ENCODE results near the gene TMEM151A.
A peak's percentile ranks its signal among the peaks of the same experiment; 100 is the strongest.
"Not testable (repeated sequence)": the region's sequence is repeated elsewhere in the genome, so short reads cannot be mapped to it uniquely, and the experiment has no call there.

The TMEM151A gene

GRCh38 chr11:66310803-66311440, 19.2 kb downstream of the TMEM151A start:
- DNase-seq: not testable (repeated sequence)

GRCh38 chr11:66311470-66311964, 19.8 kb downstream of the TMEM151A start:
- DNase-seq: no peak

GRCh38 chr11:66311965-66312548, 20.4 kb downstream of the TMEM151A start:
- peak; percentile 90 for DNase-seq

- peak; percentile 97 for DNase-seq
Measured at GRCh38 chr11:66312549-66313320, 21.0 kb downstream of the TMEM151A start.

GRCh38 chr11:66313321-66314185, 21.9 kb downstream of the TMEM151A start:
- DNase-seq: no peak

DNA sequence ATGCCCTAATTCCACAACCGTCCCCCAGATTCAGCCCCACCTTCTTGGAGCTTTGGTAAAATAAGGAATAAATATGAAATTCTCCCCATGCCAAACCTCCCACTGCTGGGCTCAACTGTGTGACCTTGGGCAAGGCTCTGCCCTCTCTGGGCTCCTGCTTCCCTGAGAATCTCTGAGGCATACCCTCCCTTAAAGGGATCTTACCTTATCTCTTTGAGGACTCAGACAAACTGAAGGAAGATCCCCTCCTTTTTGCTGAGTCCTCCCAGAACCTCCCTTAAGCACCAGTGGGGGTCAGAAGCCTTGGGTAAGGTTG, 22.4 kb downstream of the TMEM151A start:
- DNase-seq: no peak

DNA sequence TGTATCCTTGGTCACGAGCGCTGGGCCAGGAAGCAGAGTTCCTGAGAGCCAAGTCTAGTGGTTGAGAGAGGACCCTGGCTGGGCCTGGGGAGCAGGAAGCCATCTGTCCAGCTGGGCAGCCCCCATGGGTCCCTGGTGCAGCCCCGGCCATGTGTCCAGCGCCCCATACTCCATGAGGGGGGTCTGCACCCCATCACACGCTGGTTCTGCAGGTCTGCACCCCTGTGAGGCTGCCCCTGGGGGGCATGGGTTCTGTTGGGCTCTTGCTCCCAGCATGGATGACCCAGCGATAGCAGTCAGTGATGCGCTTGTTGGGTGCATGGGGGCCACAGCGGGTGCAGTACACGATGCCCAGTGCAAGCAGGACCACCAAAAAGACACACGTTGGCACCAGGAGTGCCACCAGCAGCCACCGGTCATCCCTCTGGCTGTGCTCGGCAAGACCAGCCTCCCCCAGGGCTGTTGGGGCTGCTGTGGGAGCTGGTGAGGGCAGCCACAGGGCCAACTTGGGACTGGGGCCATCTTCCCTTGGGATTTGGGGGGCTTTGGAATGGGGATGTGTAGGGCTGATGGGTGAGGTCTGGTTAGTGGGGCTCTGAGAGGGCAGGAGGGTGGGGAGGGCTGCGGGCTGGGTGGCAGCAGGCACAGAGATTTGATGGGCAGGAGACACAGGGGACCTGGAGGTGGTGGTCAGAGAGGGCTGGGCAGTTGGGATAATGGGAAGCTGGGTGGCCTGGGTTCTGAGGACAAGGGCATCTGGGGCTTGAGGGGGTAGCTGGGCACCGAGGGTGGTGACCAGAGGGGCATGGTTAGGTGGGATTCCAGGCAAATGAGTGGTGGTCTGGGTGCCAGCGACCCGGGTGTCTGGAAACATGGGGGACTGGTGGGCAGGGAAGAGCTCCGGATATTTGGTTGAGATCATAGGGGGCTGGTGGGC, 23.1 kb downstream of the TMEM151A start:
- DNase-seq: no peak

GRCh38 chr11:66315498-66315885, 23.8 kb downstream of the TMEM151A start:
- no peak for DNase-seq

DNA sequence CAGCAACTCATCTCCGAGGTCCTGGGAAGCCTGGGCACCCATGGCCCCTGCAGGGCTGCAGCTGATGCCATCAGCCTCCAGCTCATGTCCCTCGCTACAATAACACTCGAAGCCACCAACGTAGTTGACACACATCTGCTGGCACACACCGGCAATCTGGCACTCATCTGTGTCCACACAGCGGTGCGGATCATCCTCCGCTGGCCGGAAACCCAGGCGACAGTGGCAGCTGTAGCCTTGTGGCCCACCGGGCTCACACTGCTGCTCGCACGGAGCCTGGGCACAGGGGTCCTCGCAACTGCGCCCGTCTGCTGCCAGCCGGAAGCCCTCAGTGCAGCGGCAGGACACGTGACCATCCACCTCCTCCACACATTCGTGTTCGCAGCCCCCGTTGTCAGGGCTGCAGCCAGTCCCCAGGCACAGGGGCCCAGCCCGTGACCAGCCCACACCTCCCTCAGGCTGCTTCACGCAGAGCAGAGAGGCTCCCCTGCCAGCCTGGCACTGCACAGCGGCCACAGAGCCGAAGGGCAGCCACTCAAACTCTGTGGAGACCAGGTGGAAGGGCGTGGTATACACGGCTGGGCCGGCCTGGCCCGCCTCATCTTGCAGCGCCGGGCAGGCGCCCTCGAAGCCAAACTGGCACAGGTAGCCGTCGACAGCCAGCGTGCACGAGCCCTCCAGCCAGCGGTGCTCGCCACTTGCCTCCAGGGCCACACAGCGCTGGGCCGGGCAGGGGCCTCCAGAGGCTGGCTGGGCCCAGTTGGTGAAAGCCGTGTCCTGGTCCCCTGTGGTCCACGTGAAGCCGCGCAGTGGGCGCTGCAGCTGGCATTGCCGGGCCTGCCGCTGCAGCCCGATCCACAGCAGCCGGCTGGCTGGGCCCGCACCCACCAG, 24.5 kb downstream of the TMEM151A start:
- DNase-seq: no peak

- DNase-seq: no peak
Measured at GRCh38 chr11:66316849-66317251, 25.2 kb downstream of the TMEM151A start, which contains the start of gene CD248. CD248 (minus strand) TSS chr11:66317044; CDS start chr11:66317027, 17 bp downstream.

- DNase-seq: no peak
Measured at GRCh38 chr11:66317322-66317722, 25.6 kb downstream of the TMEM151A start.

DNA sequence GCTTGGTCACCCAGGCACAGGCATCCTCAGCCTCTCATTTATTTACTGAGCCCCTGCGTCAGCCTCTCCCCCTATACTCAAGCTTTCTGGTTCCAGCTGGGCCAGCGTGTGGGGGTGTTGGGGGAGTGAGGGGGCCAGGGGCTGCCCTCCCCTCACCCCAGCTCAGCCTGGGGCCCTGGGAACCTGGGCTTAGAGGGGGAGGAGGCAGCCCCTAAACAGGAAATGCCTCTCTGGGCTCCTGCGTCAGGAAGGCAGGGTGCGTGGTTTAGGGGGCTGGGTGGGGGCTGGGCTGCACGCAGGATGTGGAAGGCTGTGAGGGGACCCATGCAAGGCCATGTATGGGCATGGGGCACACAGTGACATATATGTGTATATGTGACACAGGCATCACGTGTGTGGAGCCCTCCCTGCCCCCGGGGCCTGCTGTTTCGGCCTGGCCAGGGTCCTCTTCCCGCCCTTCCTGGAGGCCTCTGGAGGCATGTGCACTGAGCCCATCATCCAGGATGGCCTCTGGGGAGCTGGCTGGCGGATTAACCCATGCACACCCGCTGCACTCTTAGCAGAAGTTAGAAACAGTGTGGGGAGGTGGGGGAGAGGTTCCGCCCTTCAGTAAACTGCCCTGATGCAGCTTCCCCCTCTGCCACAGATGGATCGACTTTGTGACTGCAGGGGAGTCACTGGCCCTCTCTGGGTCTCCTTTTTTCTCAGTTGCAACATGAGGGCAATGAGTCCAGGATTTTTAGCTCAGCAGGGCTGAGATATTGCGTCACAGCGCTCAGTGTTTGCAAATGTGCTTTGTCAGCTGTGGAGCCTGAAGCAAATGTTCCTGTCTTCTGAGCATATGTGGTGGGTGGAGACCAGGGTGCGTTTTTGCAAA, 26.3 kb downstream of the TMEM151A start:
- peak; percentile 69 for DNase-seq

DNA sequence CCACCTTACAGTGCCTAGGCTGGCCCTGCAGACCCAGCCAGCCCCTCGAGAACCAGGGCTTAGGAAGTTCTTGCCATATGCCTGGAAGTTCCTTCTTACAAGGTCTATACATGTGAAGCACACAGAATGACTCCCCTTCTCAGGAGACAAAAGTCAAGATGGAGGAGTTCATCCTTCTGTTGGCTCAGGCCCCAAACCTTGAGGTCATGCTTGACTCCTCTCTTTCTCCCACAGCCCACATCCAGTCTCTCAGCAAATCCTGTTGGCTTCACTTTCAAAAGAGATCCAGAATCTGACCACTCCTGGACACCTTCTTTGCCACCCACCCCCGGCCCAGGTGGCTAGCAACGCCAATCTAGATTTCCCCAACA, 26.9 kb downstream of the TMEM151A start:
- DNase-seq: peak; percentile 64

- not testable (repeated sequence) for DNase-seq
Measured at GRCh38 chr11:66320289-66320688, 28.6 kb downstream of the TMEM151A start.

DNA sequence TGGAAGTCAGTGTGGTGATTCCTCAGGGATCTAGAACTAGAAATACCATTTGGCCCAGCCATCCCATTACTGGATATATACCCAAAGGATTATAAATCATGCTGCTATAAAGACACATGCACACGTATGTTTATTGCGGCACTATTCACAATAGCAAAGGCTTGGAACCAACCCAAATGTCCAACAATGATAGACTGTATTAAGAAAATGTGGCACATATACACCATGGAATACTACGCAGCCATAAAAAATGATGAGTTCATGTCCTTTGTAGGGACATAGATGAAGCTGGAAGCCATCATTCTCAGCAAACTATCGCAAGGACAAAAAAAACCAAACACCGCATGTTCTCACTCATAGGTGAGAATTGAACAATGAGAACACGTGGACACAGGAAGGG, 29.1 kb downstream of the TMEM151A start:
- not testable (repeated sequence) for DNase-seq

GRCh38 chr11:66321606-66322005, 29.9 kb downstream of the TMEM151A start:
- no peak for DNase-seq

DNA sequence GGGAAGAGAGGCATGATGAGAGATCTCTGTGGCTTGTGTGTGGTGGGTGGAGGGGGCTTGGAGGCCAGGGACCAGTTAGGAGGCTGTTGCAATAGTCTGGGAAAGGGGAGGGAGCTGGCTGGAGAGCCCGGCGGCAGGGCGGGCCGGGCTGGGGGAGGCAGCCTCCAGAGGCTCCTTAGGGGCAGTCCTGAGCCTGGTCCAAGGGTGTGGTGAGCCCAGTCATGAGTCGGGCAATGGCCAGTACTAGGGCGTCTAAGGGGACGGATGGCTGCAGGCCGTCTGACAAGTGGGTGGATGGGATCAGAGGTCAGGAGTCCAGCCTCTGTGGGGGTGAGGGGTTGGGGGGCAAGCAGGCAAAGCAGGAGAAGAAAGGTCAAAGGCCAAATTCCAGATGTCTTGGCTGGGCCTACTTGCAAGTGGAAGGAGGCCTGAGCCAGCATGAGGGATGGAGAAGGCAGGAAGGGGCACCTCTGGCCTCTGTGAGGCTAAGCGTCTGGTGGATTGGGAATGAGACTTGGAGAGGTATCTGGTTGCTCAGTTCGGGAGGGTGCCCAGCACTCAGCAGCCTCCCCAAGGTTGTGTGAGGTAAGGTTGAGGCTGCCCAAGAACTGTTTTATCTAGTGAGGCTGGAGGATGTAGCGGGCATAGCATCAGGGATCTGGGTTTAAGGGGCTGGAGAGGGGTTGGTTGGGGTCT, 31.2 kb downstream of the TMEM151A start:
- no peak for DNase-seq

DNA sequence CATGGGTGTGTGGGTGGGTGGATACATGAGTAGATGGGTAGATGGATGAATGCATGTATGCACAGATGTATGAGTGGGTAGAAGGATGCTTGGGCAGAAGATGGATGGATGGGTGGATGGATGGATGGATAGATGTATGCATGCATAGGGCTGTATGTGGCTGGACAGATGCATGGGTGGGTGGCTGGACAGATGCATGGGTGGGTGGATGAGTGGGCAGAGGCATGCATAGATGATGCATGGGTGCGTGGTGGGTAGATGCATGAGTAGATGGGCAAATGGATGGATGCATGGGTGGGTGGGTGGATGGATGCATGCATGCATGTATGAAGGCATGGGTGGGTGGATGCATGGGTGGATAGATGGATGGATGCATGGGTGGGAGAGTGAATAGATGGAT, 32.0 kb downstream of the TMEM151A start:
- no peak for DNase-seq

- DNase-seq: peak; percentile 57
Measured at GRCh38 chr11:66324664-66325063, 33.0 kb downstream of the TMEM151A start.
